Stimulated activated CD4-positive, alpha-beta T cell treated with anti-CD3 and anti-CD28 coated beads, Interleukin-4, amount 100 ng/mL, for 24 hours (primary cell): ENCODE measurements around the gene DGKH.
A peak's percentile ranks its signal among the peaks of the same experiment; 100 is the strongest.

ENCODE experiments used
- DNase-seq: peaks from one replicate; pipeline ENCODE4 v3.0.0-alpha.2; 2020

Gene DGKH

DNA sequence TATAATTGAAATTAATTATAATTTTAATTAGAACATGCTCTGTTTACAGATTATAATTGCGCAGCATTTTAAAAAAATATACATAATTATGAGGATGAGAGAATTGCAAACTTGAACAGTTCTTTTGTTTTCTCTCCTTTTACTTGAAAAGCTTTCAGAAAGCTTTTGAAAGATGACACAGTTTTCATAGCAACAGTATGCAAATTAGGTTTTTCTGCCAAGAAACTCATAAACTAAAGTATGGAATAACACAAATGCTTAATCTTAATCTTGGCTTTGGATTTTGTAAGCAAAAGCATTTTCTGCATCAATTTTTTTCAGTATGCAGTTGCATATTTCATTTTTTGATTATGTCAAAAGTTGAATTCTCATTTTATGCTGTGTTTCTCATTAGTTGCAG, 190.7 kb downstream of the DGKH start:
- DNase-seq = no peak

DNA sequence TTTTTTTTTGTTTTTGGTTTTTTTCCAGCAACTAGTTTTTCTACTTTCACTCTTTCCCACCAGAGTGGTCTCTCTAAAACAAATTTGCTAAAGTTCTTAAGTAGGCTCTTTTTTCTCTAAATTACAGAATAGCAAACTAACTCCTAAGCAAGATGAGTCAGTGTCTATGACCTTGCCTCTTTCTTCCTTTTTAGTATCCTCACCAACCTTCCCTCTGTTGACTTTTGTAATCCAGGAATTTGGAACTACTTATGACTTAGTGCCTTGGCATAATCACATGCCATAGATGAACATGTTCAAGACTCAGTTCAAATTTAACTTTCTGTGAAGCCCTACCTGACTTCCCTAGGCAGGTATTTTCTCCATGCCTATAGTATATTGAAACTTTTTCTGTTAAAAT, 191.2 kb downstream of the DGKH start:
- DNase-seq = no peak

DNA sequence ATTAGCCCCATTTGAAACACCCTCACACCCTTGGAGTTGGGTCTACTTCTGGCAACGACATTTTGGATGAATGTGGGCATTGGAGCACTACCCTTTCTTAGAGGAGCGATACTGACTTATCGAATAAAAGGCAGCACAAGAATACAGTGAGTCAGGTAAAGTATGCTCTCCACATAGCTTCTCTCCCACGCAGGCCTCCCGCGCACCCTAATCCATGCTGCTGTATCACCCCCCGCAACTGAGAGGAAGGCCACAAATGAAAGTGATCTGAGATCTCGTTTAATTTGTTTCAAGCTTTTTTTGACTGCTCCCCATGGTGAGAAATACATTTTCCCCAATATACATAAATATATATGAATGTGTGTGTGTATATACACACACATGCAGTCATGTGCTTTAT, 198.1 kb downstream of the DGKH start:
- no peak for DNase-seq

DNA sequence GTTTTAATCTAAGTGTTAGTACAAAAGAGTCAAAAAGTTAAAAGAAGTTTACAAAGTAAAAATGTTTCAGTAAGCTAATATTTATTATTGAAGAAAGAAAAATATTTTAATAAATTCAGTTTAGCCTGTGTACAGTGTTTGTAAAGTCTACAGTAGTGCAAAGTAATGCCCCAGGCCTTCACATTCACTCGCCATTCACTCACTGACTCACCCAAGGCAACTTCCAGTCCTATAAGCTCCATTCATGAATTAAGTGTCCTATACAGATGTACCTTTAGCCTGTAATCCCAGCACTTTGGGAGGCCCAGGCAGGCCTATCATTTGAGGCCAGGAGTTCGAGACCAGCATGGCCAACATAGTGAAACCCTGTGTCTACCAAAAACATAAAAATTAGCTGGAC, 199.4 kb downstream of the DGKH start:
- no peak for DNase-seq

DNA sequence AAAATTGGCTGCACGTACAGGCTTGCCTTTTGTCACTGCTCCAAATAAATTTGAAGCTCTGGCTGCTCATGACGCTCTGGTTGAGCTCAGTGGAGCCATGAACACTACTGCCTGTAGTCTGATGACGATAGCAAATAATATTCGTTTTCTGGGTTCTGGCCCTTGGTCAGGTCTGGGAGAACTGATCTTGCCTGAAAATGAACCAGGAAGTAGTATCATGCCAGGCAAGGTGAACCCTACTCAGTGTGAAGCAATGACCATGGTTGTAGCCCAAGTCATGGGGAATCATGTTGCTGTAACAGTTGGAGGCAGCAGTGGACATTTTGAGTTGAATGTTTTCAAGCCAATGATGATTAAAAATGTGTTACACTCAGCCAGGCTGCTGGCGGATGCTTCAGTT, 207.4 kb downstream of the DGKH start:
- no peak for DNase-seq

DNA sequence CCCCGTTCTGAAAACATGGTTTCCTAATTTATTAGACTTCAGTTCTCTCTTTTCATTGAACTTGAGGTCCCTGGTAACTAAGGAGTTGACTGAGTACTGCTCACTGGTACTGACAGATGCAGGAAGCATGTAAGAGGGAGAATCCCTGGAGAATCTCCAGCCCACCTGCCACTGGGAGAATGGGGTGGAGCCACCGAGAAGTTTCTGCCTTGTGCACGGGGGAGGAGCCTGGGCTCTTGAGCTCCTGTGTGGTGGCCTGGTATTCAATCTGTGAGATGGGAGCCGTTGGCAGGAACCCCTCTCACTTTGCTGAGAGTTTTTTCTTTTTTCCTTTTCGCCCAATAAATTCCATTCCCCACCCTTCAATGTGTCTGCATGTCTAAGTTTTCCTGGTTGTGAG, 210.3 kb downstream of the DGKH start:
- DNase-seq = no peak

DNA sequence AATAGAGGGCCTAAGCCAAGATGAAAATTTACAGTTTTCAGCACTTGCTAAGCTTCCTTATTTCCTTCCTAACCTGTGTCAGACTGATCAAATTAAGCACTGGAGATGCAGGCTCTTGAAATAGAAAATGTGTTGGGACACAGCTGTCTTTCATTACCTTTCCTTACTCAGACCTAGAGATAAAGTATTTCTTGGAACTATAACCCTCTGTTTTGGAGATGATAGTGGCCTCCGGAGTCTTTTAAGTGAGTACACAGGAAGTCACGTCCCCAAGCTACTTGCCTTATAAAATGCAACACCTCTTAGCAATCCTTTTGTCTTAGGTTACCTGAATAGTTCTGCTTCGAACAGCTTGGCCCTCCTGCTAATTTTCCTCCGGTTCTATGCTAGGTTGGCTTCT, 211.1 kb downstream of the DGKH start:
- no peak for DNase-seq

DNA sequence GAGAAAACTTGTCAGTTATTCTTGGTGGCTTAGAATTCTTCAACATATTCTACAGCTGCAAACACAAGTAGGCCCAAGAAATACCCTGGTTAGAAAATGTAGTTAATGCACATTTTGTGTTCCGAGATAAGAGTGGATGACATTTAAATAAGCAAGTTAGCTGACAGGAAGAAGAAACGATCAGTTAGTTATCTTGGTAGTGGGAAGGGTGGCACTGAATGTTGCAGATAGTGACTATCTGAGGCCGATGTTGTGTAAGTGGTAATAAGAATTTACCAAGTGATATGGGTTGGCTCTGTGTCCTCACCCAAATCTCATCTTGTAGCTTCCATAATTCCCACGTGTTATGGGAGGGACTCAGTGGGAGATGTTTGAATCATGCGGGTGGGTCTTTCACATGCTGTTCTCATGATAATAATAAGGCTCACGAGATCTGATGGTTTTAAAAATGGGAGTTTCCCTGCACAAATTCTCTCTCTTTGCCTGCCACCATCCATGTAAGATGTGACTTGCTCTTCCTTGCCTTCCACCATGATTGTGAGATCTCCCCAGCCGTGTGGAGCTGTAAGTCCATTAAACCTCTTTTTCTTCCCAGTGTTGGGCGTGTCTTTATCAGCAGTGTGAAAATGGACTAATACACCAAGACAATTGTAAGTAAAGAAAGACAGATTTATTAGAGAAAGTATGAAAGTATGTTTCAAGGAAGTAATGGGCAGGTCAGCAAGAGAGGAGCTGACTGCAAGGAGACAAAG, 212.6 kb downstream of the DGKH start:
- DNase-seq = no peak

DNA sequence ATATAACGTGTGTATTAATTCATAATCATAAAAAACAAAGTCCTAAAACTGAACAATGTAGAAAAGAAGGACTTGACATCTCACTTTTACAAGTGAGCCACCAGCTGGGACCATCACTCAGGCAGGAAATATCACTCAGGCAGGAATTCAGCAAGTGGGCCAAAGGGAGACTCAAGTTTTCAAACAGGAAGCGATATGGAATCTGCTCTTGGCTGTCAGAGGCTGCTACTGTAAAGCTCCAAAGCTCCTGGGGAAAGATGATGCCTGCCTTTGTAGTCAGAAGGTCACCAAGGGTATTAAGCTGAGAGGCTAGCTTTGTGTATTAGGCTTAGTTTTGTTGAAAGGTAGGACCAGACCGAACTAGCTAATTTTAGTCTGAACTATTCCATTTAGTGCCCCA, 218.0 kb downstream of the DGKH start:
- no peak for DNase-seq

DNA sequence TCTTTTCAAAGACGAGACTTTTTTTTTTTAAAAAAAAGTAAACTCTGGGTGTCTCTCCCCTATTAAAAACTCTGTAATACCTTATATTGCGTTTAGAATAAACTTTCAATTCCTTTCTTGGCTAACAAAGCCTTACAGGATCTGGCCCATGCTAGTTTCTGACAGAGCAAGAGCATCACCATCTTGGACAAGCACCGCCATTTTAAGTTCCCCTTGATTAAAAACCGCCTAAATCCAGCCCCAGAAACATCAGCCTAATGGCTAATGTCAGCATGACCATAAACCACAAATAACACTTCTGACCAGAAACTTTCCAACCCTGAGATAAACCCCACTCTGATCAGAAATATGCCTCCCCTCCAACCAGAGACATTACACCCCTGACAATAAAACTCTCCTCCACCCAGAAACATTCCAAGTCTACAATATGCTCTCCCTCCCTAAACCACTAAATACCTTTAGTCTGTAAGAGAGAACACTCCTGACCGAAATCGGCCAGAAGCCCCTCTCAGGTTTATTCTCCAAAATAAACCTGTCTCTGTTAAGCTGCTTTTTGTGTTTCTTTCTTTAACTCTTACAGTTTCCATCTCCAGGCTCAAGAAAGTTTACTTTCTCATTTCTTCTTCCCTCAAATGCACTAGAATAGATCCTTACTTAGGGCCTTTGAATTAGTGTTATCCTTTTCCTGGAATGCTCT, 221.9 kb downstream of the DGKH start:
- DNase-seq = no peak

DNA sequence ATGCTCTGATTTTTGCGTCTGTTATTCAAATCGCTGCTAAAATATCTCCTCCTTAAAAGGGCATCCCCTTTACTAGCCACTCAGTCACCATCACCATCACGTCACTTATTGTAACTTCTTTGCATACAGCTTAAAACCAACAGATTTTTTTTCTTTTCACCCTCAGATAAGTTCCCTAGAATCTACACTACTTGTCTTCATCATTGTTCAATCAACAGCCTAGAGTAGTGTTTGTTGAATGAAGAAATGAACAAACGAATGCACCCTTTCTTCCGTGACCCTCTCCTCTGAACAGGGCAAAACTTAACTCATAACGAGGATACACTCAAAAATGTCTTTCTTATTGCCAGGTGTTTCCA, 222.4 kb downstream of the DGKH start:
- DNase-seq = no peak

DNA sequence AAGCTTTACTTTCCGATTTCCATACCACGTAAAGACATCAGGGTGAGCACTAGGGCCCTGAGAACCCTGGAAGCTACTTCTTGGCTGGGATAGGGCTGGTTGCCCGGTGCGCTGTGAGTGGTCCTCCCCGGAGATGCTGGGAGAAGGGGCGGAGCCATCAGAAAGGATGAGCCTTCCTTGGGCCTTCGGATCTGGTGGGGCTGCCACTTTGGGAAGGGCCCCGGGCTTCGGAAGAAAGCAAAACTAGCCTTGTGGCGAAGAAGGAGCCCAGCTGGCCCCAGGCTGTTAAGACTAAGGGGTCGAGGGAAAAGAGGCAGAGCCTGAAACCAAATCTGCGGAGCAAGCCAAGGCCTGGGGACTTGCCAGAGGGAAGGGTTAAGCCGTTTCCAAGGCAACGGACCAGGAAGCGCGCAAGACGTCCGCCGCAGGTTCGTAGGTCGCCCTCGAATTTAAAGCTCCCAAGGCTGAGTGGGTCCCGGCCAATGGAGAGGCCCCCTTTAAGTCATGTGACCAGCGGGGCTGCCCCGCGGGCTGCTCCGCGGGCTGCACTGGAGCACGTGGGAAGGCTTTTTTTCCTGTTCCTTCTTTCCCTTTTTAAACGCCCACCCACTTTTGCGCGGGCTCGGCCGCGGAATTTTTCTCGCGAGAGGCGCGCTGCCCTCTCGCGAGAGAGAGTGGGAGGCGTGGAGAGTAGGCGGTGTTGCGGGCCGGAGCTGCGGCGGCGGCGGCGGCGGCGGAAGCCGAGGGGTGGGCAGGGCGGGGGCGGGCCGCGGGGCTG, 223.1 kb downstream of the DGKH start:
- DNase-seq = peak; percentile 93

DNA sequence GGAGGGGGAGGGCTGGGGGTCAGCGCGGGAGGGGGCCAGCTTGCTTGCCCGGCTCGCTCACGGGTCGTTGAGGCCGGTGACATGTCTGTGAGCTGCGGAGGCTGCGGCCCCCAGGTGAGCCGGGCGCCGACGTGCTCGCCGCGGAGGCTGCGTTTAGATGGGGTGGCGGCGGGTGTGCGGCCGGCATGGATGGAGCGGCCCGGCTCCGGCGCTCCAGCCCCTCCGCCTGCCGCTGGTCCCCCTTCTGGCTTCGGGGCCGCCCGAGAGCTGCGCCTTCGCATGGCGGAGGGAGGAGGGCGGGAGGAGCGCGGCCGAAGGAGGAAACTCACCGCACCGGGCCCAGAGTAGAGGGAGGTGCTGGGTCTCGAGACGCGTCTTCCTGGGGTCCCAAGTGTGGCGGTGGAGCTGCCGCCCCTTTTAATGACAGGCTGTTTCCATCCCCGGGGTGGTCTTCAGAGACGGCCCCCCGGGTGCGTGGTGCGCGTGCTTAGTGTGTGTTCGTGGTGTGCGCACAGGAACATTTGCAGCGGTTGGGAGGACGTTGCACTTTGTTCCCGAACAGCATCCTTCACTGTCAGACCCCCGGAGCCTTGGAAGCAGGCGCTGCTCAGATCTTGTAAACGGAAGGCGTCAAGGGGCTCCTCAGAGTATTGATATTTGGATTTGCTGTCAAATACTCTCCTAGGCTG, 223.8 kb downstream of the DGKH start, which contains the start of gene AKAP11:
Gene AKAP11, plus strand, starts transcription at position 38 of the 689 bp plus-strand sequence. CDS start 14,197 bp downstream, outside the sequence.
- DNase-seq = peak; percentile 55

DNA sequence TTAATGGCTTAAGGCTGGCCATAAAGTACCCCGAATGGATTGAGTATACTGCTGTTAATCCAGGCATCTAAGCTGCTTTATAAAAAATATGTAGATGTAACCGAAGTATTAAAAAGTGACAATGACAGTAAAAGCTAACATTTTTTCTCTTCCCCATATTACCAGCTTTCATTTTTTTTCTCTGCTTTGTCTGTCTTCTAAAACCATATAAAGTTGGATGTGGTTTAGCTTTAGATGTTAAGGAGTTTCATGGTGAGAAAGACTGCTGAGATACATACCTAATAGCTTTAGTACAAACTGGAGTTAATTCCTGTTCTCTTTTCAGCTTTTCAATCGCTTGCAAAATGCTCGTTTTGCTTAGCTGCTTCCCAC, 224.3 kb downstream of the DGKH start:
- no peak for DNase-seq

DNA sequence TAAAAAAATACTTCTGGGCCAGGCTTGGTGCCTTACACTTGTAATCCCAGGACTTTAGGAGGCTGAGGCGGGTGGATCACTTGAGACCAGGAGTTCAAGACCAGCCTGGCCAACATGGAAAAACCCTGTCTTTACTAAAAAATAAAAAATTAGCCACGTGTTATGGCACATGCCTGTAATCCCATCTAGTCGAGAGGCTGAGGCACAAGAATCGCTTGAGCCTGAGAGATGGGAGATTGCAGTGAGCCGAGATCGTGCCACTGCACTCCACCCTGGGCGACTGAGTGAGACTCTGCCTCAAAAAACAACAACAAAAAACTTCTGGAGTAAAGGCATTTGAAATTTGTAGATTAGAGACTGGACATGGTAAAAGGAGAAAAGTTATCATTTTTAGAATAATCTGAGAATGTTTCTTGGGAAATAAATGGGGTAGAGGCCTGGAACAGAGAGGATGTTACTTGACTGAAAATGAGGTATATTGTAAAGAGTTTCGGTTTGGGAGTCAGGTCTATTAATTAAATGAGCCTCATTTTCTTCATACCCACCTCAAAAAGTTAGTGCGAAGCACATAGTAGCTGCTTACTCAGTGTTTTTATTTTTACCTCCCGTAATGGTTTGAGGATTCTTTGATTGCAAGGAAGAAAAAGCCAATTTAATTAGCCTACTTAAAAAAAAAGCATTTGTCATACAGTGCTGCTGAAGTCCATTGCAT, 226.1 kb downstream of the DGKH start:
- no peak for DNase-seq

DNA sequence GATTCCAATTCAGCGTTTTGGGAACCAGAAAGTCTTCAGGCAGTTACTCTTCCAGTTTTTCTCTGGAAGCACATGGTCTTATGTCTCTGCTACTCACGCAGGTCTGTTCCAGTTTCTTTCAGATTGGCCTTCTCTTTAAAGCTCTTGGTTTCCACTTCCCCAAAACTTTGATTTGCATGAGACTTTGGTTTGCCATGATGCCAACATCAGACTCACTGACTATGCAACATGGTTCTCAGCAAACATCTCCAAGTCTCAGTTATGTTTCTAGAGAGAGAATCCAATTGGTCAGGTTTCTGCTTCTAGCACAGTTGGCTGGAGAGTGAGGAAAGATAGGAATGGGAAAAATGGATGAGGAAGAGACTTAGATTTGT, 226.6 kb downstream of the DGKH start:
- DNase-seq = no peak

DNA sequence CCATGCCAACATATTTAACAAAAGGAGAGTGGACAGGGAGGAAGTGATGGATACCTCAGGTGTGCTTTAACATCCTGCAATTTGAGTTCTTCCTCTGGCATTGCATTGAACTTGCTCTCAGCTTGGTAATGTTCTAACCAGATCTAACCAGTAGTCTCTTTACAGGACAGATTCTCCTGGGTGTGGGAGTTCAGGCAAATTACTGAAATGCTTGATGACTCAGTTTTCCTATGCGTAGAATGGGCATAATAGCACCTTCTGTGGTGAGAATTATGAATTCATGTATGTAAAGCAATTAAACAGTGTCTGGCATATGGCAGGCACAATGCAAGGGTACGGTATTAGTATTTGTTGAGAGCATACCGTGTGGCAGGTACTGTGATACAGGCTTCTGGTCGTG, 227.1 kb downstream of the DGKH start:
- DNase-seq = peak; percentile 32

DNA sequence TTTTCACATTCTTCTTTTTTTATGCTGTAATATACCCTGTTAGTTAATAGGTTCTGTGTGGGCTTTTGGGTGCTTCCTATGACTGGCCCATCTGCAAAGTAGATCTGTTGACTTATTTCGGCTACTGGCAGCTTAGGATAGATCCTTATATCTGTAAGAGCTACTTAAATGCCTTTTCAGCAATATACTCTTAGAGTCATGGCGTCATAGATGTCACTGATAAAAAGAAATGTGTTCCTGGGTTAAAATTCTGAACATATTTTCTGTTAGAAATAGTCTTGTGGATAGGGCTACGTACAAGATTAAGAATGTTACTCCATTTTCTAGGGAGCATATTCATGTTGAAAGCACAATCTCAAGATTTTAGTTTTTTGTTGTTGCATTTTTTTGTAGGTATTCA, 228.2 kb downstream of the DGKH start:
- no peak for DNase-seq

DNA sequence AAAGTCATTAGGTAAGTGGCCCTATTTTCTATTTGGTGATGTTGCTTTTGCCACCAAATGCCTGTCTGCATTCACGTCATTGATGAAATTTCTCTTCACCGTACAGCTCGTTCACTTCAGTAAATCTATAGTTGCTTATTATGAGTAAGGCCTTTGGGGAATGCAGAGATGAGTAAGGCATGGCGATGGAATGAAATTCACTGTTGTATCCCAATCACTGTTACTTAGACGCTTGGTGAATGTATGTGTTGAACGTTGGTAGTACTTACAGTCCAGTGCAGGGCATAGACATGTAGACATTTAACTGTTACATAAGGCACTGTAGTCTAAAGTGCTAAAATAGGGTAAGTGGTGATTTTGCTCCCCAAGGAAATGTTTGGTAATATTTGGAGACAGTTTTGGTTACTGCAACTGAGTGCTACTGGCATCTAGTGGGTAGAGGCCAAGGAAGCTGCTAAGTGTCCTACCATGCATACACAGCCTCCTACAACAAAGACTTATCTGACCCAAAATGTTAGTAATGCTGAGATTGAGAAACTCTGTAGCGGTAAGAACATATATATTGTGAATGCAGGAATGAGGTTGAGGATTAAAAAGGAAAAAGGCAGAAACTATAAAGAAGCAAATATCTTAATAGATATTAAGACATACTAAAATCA, 229.3 kb downstream of the DGKH start:
- no peak for DNase-seq

DNA sequence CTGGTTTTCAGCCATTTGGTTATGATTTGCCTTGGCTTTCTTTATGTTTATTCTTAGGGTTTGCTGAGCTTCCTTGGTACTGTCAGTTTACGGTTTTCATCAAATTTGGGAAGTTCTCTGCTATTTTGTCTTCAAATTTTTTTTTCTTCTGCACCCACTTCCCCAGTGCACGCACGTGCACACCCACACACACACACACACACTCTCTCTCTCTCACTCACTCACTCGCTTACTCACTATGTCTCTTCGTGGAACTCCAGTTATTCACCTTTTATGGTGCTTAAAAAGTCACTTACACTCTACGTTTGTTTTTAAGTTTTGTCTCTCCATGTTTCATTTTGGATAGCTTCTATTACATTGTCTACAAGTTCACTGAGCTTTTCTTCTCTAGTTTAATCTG, 230.6 kb downstream of the DGKH start:
- DNase-seq = peak; percentile 29

DNA sequence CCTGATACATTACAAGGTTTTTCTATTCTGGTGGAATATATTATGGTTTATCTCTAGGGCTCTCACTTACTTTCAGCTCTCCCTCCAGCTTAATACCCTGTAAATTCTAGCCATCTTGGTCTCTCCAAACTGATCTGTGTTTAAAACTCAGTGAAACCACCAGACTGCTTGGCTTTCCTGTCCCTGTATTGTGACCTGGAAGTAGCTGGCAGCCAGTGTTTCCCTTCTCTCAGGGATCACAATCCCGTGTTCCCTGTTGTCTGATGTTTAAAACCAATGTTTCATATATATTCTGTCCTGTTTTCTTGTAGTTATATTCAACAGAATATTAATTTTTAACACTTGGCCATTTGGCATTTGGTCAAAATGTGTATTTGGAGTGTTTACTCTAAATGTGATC, 231.5 kb downstream of the DGKH start:
- DNase-seq = no peak

DNA sequence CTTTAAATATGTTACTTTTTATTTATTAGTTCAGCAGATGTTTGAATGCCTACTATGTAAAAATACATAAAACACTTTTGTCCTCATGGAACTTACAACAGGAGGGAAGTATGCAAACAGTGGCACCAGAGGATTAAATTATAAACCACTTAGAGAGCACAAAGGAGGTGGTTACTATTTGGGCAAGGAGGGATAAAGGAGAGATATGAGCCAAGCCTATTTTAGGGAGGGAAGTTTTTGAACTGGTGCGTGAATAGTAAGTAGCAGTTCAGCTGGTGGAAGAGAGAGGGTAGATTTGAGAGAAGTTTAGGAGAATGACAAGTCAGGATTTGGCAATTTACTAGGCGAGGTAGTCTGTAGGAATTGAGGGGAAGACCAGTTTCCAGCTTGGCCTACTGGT, 232.1 kb downstream of the DGKH start:
- no peak for DNase-seq
